Measurements from ENCODE around the gene SRGAP1.

GRCh38 chr12:64056741-64057140, 212.2 kb downstream of the SRGAP1 start:
- TF ChIP-seq RFX5 (IDR thresholded peaks at IDR 0.05; ENCODE audit: low read depth, low read length), result no peak
- TF ChIP-seq, protein P1, sequence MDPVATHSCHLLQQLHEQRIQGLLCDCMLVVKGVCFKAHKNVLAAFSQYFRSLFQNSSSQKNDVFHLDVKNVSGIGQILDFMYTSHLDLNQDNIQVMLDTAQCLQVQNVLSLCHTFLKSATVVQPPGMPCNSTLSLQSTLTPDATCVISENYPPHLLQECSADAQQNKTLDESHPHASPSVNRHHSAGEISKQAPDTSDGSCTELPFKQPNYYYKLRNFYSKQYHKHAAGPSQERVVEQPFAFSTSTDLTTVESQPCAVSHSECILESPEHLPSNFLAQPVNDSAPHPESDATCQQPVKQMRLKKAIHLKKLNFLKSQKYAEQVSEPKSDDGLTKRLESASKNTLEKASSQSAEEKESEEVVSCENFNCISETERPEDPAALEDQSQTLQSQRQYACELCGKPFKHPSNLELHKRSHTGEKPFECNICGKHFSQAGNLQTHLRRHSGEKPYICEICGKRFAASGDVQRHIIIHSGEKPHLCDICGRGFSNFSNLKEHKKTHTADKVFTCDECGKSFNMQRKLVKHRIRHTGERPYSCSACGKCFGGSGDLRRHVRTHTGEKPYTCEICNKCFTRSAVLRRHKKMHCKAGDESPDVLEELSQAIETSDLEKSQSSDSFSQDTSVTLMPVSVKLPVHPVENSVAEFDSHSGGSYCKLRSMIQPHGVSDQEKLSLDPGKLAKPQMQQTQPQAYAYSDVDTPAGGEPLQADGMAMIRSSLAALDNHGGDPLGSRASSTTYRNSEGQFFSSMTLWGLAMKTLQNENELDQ (CRISPR knock-in tag; IDR thresholded peaks at IDR 0.05; ENCODE audit: borderline replicate concordance), result no peak
- no peak for TF ChIP-seq CTCF (IDR thresholded peaks at IDR 0.05 in 2 of 3, conservative IDR thresholded peaks at IDR 0.05 in 1 of 3; ENCODE audit: insufficient read depth in 2 of 3, low read depth in 1 of 3, low read length in 3 of 3)
- no peak for TF ChIP-seq PATZ1 (CRISPR knock-in tag; IDR thresholded peaks at IDR 0.05; ENCODE audit: borderline replicate concordance)
- no peak for TF ChIP-seq KLF6 (CRISPR knock-in tag; IDR thresholded peaks at IDR 0.05; ENCODE audit: borderline replicate concordance)
- no peak for TF ChIP-seq NRF1 (conservative IDR thresholded peaks at IDR 0.05 in 1 of 2, IDR thresholded peaks at IDR 0.05 in 1 of 2)
- no peak for TF ChIP-seq FOXJ3 (CRISPR knock-in tag; IDR thresholded peaks at IDR 0.05)
- TF ChIP-seq, protein P2, sequence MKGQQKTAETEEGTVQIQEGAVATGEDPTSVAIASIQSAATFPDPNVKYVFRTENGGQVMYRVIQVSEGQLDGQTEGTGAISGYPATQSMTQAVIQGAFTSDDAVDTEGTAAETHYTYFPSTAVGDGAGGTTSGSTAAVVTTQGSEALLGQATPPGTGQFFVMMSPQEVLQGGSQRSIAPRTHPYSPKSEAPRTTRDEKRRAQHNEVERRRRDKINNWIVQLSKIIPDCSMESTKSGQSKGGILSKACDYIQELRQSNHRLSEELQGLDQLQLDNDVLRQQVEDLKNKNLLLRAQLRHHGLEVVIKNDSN (CRISPR knock-in tag; IDR thresholded peaks at IDR 0.05), result no peak
- TF ChIP-seq, protein P3, sequence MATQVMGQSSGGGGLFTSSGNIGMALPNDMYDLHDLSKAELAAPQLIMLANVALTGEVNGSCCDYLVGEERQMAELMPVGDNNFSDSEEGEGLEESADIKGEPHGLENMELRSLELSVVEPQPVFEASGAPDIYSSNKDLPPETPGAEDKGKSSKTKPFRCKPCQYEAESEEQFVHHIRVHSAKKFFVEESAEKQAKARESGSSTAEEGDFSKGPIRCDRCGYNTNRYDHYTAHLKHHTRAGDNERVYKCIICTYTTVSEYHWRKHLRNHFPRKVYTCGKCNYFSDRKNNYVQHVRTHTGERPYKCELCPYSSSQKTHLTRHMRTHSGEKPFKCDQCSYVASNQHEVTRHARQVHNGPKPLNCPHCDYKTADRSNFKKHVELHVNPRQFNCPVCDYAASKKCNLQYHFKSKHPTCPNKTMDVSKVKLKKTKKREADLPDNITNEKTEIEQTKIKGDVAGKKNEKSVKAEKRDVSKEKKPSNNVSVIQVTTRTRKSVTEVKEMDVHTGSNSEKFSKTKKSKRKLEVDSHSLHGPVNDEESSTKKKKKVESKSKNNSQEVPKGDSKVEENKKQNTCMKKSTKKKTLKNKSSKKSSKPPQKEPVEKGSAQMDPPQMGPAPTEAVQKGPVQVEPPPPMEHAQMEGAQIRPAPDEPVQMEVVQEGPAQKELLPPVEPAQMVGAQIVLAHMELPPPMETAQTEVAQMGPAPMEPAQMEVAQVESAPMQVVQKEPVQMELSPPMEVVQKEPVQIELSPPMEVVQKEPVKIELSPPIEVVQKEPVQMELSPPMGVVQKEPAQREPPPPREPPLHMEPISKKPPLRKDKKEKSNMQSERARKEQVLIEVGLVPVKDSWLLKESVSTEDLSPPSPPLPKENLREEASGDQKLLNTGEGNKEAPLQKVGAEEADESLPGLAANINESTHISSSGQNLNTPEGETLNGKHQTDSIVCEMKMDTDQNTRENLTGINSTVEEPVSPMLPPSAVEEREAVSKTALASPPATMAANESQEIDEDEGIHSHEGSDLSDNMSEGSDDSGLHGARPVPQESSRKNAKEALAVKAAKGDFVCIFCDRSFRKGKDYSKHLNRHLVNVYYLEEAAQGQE (IDR thresholded peaks at IDR 0.05; ENCODE audit: borderline replicate concordance), result no peak
- TF ChIP-seq, protein P3 (CRISPR knock-in tag; IDR thresholded peaks at IDR 0.05; ENCODE audit: low read depth), result no peak
- TF ChIP-seq, protein P4, sequence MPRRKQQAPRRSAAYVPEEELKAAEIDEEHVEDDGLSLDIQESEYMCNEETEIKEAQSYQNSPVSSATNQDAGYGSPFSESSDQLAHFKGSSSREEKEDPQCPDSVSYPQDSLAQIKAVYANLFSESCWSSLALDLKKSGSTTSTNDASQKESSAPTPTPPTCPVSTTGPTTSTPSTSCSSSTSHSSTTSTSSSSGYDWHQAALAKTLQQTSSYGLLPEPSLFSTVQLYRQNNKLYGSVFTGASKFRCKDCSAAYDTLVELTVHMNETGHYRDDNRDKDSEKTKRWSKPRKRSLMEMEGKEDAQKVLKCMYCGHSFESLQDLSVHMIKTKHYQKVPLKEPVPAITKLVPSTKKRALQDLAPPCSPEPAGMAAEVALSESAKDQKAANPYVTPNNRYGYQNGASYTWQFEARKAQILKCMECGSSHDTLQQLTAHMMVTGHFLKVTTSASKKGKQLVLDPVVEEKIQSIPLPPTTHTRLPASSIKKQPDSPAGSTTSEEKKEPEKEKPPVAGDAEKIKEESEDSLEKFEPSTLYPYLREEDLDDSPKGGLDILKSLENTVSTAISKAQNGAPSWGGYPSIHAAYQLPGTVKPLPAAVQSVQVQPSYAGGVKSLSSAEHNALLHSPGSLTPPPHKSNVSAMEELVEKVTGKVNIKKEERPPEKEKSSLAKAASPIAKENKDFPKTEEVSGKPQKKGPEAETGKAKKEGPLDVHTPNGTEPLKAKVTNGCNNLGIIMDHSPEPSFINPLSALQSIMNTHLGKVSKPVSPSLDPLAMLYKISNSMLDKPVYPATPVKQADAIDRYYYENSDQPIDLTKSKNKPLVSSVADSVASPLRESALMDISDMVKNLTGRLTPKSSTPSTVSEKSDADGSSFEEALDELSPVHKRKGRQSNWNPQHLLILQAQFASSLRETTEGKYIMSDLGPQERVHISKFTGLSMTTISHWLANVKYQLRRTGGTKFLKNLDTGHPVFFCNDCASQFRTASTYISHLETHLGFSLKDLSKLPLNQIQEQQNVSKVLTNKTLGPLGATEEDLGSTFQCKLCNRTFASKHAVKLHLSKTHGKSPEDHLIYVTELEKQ (CRISPR knock-in tag; IDR thresholded peaks at IDR 0.05), result no peak
- no peak for TF ChIP-seq HEY1 (CRISPR knock-in tag; IDR thresholded peaks at IDR 0.05; ENCODE audit: borderline replicate concordance)
- no peak for TF ChIP-seq MCM7 (IDR thresholded peaks at IDR 0.05)
- TF ChIP-seq ESRRA (IDR thresholded peaks at IDR 0.05; ENCODE audit: borderline replicate concordance, low read depth), result no peak

Data from K562 (cell line).